ENCODE results near the gene PIR. TPM values are rescaled to one million over a fixed set of nuclear protein-coding genes. Genes with fewer than 3 reads are reported as not detected.

Gene PIR
- total and polyA plus RNA-seq, 2 of the 8 experiments (the other 6 are each of a cell fraction or from before 2014, with no cell fraction given): 6.4 to 10.3 TPM

DNA sequence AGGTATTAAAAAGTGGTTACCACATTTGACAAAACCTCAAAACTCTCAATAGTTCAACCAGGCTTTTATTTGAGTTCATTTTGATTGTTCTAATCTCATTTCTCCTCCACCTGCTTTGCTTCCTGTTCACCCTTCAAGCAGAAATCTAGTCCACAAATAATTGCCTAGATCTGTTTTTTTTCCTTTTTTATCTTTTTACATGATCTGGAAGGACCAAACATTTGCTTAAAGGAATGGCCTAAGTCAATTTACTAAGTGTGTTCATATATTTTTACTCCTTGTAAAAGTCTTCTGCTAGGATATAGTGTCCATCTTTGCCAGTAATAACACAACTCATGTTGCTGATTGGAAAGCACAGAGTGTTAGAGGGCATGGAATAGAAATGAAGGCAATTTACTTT is 82.7 kb downstream of the PIR start:
- H3K4me2 ChIP-seq (ENCODE audit: insufficient read depth in 1 of 2, low read depth in 2 of 2, low read length in 2 of 2): no peak overlapping the region
- no peak overlapping the region for H4K91ac ChIP-seq (replicated peaks; ENCODE audit: insufficient read length, low read length)
- H3K23ac ChIP-seq (ENCODE audit: insufficient read length): no peak overlapping the region
- no peaks in the 10 kb centered on the region for H4K20me1 ChIP-seq (replicated peaks in 1 of 2; ENCODE audit: control insufficient read depth in 1 of 2, insufficient read depth in 2 of 2, low read length in 2 of 2)
- no peaks in the 10 kb centered on the region for H3K9me3 ChIP-seq (ENCODE audit: insufficient read depth in 2 of 2, low read depth in 1 of 2, low read length in 1 of 2)
- no peaks in the 10 kb centered on the region for H3K4me1 ChIP-seq (replicated peaks in 1 of 4; ENCODE audit: control insufficient read depth in 3 of 4, insufficient read depth in 4 of 4, low read length in 3 of 4)
- H3K4me3 ChIP-seq (ENCODE audit: extremely low read depth in 1 of 4, insufficient read depth in 2 of 4, low read depth in 3 of 4, low read length in 4 of 4): no peak overlapping the region
- CTCF ChIA-PET (ENCODE audit: partially characterized antibody): interaction anchor here (1.3 kb wide), 1 partner anchor 58 kb away, joined by 3 read pairs; no protein-coding TSS in a partner anchor
- H2BK20ac ChIP-seq (ENCODE audit: low read length): no peak overlapping the region
- H3K4ac ChIP-seq (replicated peaks; ENCODE audit: insufficient read length, low read depth, low read length): no peak overlapping the region
- H3K27ac ChIP-seq (ENCODE audit: low read depth, low read length): no peak overlapping the region
- no peak overlapping the region for H2BK120ac ChIP-seq (replicated peaks; ENCODE audit: low read depth, low read length)
- no peak overlapping the region for H3K9ac ChIP-seq (replicated peaks in 1 of 4; ENCODE audit: extremely low read depth in 1 of 4, low read depth in 3 of 4, low read length in 3 of 4)
- no peak overlapping the region for H2AK5ac ChIP-seq (ENCODE audit: low read depth, low read length)
- POLR2A ChIA-PET (ENCODE audit: partially characterized antibody): no interaction called here
- no peak overlapping the region for H2AFZ ChIP-seq (ENCODE audit: low read length)
- no peaks in the 10 kb centered on the region for H3K36me3 ChIP-seq (ENCODE audit: control insufficient read depth in 2 of 4, insufficient read depth in 4 of 4, low read length in 3 of 4)
- DNase-seq (ENCODE audit: low read depth in 1 of 2, low spot score in 2 of 2) (no peak), FAIRE-seq (no peak)
- H3K14ac ChIP-seq (ENCODE audit: insufficient read length): no peak overlapping the region
- no peak overlapping the region for H3K18ac ChIP-seq (ENCODE audit: extremely low read depth, low read length)
- H2BK12ac ChIP-seq (ENCODE audit: low read depth, low read length): no peak overlapping the region
- H2BK5ac ChIP-seq (ENCODE audit: low read depth, low read length): no peak overlapping the region
- H3K23me2 ChIP-seq (ENCODE audit: low read depth, low read length): no peaks in the 10 kb centered on the region
- no peak for TF ChIP-seq SIN3A (conservative IDR thresholded peaks at IDR 0.05 in 1 of 2, IDR thresholded peaks at IDR 0.05 in 1 of 2; ENCODE audit: low read depth in 1 of 2, low read length in 2 of 2)
- no peak for TF ChIP-seq RBBP5 (IDR thresholded peaks at IDR 0.05; ENCODE audit: borderline replicate concordance, low read depth, low read length)
- no peaks in the 10 kb centered on the region for H3K27me3 ChIP-seq (replicated peaks in 1 of 4; ENCODE audit: control insufficient read depth in 3 of 4, extremely low read depth in 1 of 4, insufficient read depth in 3 of 4, low read length in 3 of 4)
- no peaks in the 10 kb centered on the region for H3K79me1 ChIP-seq (ENCODE audit: low read depth, low read length)
- no peaks in the 10 kb centered on the region for H3K79me2 ChIP-seq (ENCODE audit: control insufficient read depth in 1 of 2, insufficient read depth in 2 of 2, low read length in 2 of 2)
- no peak overlapping the region for H2BK15ac ChIP-seq (ENCODE audit: low read length)
- no peak overlapping the region for H3K56ac ChIP-seq (replicated peaks; ENCODE audit: insufficient read length, low read depth, low read length)
- no peak overlapping the region for H4K8ac ChIP-seq (ENCODE audit: extremely low read depth, insufficient read depth, low read length)
- no peak overlapping the region for H4K5ac ChIP-seq (ENCODE audit: insufficient read length, low read depth, low read length)

All from H1 (cell line).